Effector memory CD4-positive, alpha-beta T cell (primary cell): ENCODE measurements around the gene CSTF3.

Experiments
- DNase-seq, 3 donors: peaks; one replicate each; pipeline ENCODE4 v3.0.0-alpha.2; 2020
- H3K27ac ChIP-seq: 2 replicates; pipeline ENCODE4 v1.7.0; 2013; ENCODE audit warnings: mild to moderate bottlenecking, low read length, moderate library complexity; ENCODE audit not compliant: insufficient read depth, poor library complexity, severe bottlenecking
- H3K27me3 ChIP-seq: replicated peaks from 2 replicates; pipeline ENCODE4 v1.7.0; 2013; ENCODE audit warnings: mild to moderate bottlenecking, low read length; ENCODE audit not compliant: insufficient read depth, control insufficient read depth, poor library complexity, severe bottlenecking
- H3K36me3 ChIP-seq: 2 replicates; pipeline ENCODE4 v1.7.0; 2013; ENCODE audit warnings: mild to moderate bottlenecking, low read length, moderate library complexity; ENCODE audit not compliant: control insufficient read depth, insufficient read depth
- H3K4me1 ChIP-seq: 2 replicates; pipeline ENCODE4 v1.7.0; 2013; ENCODE audit warnings: low read length, mild to moderate bottlenecking; ENCODE audit not compliant: control insufficient read depth, insufficient read depth, poor library complexity, severe bottlenecking
- H3K4me3 ChIP-seq: 2 replicates; pipeline ENCODE4 v1.7.0; 2013; ENCODE audit warnings: low read length, low read depth, mild to moderate bottlenecking; ENCODE audit not compliant: insufficient read depth, poor library complexity, severe bottlenecking
- H3K9me3 ChIP-seq: 2 replicates; pipeline ENCODE4 v1.7.0; 2013; ENCODE audit warnings: mild to moderate bottlenecking, low read length, moderate library complexity; ENCODE audit not compliant: control insufficient read depth
- total RNA-seq, 3 donors: gene quantifications; one replicate each; lab custom pipeline; 2026; lab: John Stamatoyannopoulos, UW

The CSTF3 gene
- total RNA-seq, result 13.5 to 17.2 (median 13.8) reads per million in 3 donors

- Histone ChIP-seq H3K36me3 (no peaks in the 10 kb centered on the region), H3K4me1 (peaks cover 10% of the 10 kb centered on the region), H3K9me3 (no peaks in the 10 kb centered on the region), H3K27ac (peak within 1 kb of the TSS; percentile 79), H3K27me3 (no peaks in the 10 kb centered on the region), H3K4me3 (peak within 1 kb of the TSS; percentile 88)
- peak; percentile 89 to 97 (median 90) for DNase-seq
Observed at GRCh38 chr11:33161120-33162005, at the start of gene CSTF3. CSTF3 (minus strand) TSS chr11:33161480; CDS start chr11:33161325, 155 bp downstream.

DNA sequence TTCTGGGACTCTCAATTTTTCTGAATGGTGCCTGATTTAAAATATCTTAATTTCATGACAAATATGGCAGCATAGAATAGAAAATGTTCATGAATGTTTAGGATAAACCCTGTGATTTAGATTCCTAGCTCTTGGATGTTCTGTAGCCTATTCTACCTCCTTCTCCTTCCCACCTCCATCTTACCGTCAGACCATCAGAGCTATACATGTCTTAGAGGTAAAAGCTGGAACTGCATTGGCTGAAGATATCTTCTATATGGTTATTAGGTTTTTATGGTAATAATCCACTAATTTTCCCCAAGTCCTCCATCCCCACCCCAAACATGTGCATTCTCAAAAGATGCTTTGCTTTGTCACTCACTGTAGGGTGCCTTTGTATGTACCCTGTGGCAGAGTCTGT lies 46.9 kb upstream of the CSTF3 start:
- Histone ChIP-seq H3K27ac (no peak overlapping the region), H3K4me3 (no peak overlapping the region), H3K4me1 (no peaks in the 10 kb centered on the region), H3K27me3 (no peaks in the 10 kb centered on the region), H3K9me3 (no peaks in the 10 kb centered on the region), H3K36me3 (no peaks in the 10 kb centered on the region)
- no peak for DNase-seq

- no peaks in the 10 kb centered on the region for H3K9me3 ChIP-seq
- H3K4me1 ChIP-seq, result no peaks in the 10 kb centered on the region
- H3K27me3 ChIP-seq, result no peaks in the 10 kb centered on the region
- DNase-seq, result no peak
- H3K27ac ChIP-seq, result no peak overlapping the region
- no peaks in the 10 kb centered on the region for H3K36me3 ChIP-seq
- no peak overlapping the region for H3K4me3 ChIP-seq
Observed at GRCh38 chr11:33207408-33207985, 46.2 kb upstream of the CSTF3 start.

DNA sequence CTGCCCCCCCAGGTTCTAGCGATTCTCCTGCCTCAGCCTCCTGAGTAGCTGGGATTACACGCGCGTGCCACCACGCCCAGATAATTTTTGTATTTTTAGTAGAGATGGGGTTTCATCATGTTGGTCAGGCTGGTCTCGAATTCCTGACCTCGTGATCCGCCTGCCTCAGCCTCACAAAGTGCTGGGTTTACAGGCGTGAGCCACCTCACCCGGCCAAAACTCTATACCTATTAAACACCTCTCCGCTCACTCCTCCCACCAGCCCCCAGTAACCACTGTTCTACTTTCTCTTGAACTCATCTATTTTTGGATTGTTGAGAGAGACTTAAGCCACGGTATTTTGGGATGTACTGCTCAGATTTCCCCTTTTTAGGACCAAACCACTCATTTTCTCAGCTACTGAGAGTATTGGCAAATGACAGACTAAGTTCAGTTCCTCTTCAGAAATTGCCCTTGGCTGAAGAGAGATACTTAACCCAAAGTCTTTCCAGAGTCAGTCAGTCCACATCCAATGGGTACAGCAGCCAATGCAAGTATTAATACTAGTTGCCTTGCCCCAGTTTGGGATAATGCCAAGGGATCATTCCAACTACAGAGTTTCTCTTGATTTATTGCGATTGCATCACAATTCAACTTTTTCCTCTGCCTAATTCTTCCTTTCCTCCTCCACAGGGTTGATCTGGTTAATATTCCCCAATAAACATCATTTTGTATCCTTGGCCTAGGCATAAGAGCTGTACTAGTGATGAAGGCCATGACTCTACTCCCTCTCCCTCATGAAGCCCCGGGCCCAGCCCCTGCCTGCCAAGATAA lies 36.8 kb upstream of the CSTF3 start:
- no peak for DNase-seq
- Histone ChIP-seq H3K27ac (no peak overlapping the region), H3K36me3 (no peaks in the 10 kb centered on the region), H3K9me3 (no peaks in the 10 kb centered on the region), H3K4me1 (no peaks in the 10 kb centered on the region), H3K4me3 (no peak overlapping the region), H3K27me3 (no peaks in the 10 kb centered on the region)

DNA sequence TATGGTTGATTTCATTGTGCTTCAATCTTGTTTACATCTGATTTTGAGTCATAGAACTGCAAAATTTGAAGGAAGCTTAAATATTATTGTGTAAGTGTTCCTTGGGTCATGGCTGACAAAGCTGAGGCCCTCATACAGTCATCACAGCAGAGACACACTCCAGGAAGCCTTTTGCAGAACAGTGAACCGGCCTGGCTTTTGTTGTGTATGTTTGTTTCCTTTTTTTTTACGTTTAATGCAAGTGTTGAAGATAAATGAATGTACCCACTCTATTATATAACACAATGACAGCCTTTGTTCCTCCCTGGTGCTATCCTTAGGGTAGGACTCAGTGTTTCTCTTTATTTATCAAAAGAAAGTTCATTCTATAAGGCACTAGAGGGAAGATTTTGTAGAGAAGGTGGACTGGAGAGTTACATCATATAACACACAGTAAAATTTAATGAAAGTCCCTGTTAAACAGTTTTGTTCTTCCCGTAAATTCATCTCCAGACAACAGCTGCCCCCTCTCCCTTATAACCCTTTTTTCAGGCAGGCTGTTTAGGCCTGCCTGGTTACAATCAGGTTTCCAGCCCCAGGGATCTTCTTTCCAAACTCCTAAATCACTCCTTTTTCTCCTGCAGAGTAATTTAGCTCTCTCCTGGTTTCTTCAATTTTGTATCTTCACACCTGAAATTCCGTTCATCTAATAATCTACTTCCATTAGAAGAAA lies 34.3 kb upstream of the CSTF3 start:
- Histone ChIP-seq H3K4me1 (no peaks in the 10 kb centered on the region), H3K36me3 (no peaks in the 10 kb centered on the region), H3K9me3 (no peaks in the 10 kb centered on the region), H3K27ac (no peak overlapping the region), H3K27me3 (no peaks in the 10 kb centered on the region), H3K4me3 (no peak overlapping the region)
- DNase-seq, result no peak

DNA sequence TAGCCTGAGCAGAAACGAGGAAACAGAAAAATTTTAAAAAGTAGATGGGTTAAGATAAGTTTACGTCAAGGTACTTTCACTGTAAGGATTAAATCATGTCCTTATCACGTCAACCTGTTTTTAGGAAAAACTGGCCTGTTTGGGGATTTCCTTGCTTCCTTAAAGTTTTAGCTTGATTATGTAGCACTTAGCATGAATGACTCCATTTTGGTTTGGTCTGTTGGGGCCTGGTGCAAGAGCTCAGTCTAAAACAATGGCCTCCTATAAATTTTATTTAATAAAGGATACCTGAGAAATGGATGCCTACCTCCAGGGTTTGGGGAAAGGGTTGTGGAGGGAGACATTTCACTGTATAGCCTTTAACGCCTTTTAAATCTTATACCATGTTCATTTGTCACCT lies 33.2 kb upstream of the CSTF3 start:
- no peaks in the 10 kb centered on the region for H3K27me3 ChIP-seq
- no peak overlapping the region for H3K27ac ChIP-seq
- H3K9me3 ChIP-seq, result no peaks in the 10 kb centered on the region
- no peak overlapping the region for H3K4me3 ChIP-seq
- H3K36me3 ChIP-seq, result no peaks in the 10 kb centered on the region
- no peaks in the 10 kb centered on the region for H3K4me1 ChIP-seq
- no peak for DNase-seq

DNA sequence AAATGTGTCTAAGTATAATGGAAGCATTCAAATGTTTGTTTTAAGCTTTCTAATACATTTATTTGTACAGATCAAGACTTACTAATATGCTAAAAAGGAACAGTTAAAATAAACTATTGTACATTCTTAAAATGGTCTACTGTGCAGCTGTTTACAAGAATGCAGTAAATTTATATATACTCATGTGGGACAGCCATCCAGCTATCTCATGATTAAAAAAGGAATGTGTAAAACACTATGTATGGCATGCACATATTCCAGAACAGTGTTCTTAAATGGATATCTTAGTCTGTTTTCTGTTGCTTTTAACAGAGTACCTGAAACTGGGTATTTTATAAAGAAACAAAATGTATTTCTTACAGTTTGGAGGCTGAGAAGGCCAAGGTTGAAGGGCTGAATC lies 30.2 kb upstream of the CSTF3 start:
- Histone ChIP-seq H3K27me3 (no peaks in the 10 kb centered on the region), H3K4me1 (no peaks in the 10 kb centered on the region), H3K4me3 (no peak overlapping the region), H3K9me3 (no peaks in the 10 kb centered on the region), H3K27ac (no peak overlapping the region), H3K36me3 (no peaks in the 10 kb centered on the region)
- no peak for DNase-seq

GRCh38 chr11:33187998-33188722 lies 26.9 kb upstream of the CSTF3 start:
- DNase-seq, result no peak

GRCh38 chr11:33185756-33186155 lies 24.5 kb upstream of the CSTF3 start:
- Histone ChIP-seq H3K36me3 (no peaks in the 10 kb centered on the region), H3K27me3 (no peaks in the 10 kb centered on the region), H3K4me3 (no peak overlapping the region), H3K4me1 (no peaks in the 10 kb centered on the region), H3K27ac (no peak overlapping the region), H3K9me3 (no peaks in the 10 kb centered on the region)
- no peak for DNase-seq

More at GRCh38 chr11:33187998-33188722, 26.9 kb upstream of the CSTF3 start:
- Histone ChIP-seq H3K4me1 (no peaks in the 10 kb centered on the region), H3K27me3 (no peaks in the 10 kb centered on the region), H3K36me3 (no peaks in the 10 kb centered on the region), H3K4me3 (no peak overlapping the region), H3K27ac (no peak overlapping the region), H3K9me3 (no peaks in the 10 kb centered on the region)
